ENCODE data around the gene CFHR4.
"Not testable (repeated sequence)": the region's sequence is repeated elsewhere in the genome, so short reads cannot be mapped to it uniquely, and the experiment has no call there.

The CFHR4 gene

DNA sequence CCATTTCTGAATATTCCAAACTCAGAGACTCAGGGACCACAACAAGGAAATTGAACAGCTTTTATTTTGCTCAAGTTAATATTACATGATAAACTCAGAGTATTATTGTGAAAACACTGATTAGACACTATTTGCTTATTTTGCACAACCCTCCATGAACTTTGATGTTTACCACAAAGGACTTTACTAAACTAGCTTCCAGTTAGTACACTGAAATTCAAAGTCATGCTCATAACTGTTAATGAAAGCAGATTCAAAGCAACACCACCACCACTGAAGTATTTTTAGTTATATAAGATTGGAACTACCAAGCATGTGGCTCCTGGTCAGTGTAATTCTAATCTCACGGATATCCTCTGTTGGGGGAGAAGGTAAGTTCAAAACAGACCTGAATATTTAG, 55.7 kb downstream of the CFHR4 start, which contains the start of gene CFHR2:
Gene CFHR2, plus strand, starts transcription at position 171 of the 400 bp plus-strand sequence. Its CDS starts 143 bp downstream, at position 314.
- DNase-seq = not testable (repeated sequence)

GRCh38 chr1:196951711-196952394, 64.0 kb downstream of the CFHR4 start:
- DNase-seq = no peak

- no peak for DNase-seq
Observed at GRCh38 chr1:196954778-196955177, 66.9 kb downstream of the CFHR4 start.

- no peak for DNase-seq
Observed at GRCh38 chr1:196955926-196956325, 68.1 kb downstream of the CFHR4 start.

- DNase-seq = no peak
Observed at GRCh38 chr1:196960854-196961253, 73.0 kb downstream of the CFHR4 start.
